Measurements from ENCODE around the gene GAL.

- TF ChIP-seq REST (IDR thresholded peaks at IDR 0.05; ENCODE audit: insufficient read depth in 1 of 2, low read depth in 2 of 2, low read length in 2 of 2), result no peak
- TF ChIP-seq POLR2AphosphoS5 (IDR thresholded peaks at IDR 0.05; ENCODE audit: low read depth, low read length), result no peak
- no peak for TF ChIP-seq TAF1 (IDR thresholded peaks at IDR 0.05; ENCODE audit: borderline replicate concordance, insufficient read depth, low read length)
- TF ChIP-seq FOXP2 (optimal IDR thresholded peaks at IDR 0.05; ENCODE audit: borderline replicate concordance, extremely low read depth, extremely low read length, insufficient read depth), result no peak
- no peak for TF ChIP-seq SIN3A (IDR thresholded peaks at IDR 0.05; ENCODE audit: borderline replicate concordance, insufficient read depth, low read length)
Measured at GRCh38 chr11:68663482-68664010, 20.8 kb upstream of the GAL start.
